Fibroblast of the conjunctiva (primary cell): ENCODE results near the gene HS3ST3B1.

Source experiments
- DNase-seq: peaks from one replicate; pipeline ENCODE4 v3.0.0-alpha.2; 2010; ENCODE audit warnings: low read depth

The HS3ST3B1 gene

DNA sequence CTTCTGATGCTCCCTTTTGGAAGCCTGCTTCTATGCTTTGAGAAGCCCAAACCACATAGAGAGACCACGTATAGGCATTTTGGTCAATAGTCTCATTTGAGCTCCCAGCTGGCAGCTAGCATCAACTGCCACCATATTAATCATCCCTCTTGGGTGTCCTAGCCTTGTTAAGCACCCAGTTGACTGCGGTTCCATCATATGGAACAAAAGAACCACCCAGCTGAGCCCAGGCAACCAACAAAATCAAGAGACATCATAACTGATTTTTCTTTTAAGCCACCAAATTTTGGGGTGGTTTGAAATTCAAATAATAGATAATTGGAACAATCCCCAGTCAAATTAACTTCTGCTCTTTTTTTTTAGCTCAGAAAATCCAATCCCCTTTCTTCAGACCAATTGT is 53.9 kb downstream of the HS3ST3B1 start:
- DNase-seq, result no peak

DNA sequence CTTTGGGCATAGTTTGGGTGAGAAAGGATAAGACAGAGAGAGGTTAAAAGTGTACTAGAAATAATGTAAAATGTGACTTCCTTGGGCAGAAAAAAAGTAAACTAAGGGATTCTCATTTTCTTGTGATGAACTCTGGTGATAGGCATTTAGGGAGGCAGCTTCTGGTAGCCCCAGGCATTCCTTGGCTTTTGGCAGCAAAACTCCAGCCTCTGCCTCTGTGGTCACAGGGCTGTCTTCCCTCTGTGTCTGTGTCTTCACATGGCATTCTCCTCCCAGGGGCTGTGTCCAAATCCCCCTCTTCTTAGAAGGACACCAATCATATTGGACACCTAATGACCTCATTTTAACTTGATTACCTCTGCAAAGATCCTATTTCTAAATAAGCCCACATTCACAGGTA is 54.7 kb downstream of the HS3ST3B1 start:
- DNase-seq, result no peak

DNA sequence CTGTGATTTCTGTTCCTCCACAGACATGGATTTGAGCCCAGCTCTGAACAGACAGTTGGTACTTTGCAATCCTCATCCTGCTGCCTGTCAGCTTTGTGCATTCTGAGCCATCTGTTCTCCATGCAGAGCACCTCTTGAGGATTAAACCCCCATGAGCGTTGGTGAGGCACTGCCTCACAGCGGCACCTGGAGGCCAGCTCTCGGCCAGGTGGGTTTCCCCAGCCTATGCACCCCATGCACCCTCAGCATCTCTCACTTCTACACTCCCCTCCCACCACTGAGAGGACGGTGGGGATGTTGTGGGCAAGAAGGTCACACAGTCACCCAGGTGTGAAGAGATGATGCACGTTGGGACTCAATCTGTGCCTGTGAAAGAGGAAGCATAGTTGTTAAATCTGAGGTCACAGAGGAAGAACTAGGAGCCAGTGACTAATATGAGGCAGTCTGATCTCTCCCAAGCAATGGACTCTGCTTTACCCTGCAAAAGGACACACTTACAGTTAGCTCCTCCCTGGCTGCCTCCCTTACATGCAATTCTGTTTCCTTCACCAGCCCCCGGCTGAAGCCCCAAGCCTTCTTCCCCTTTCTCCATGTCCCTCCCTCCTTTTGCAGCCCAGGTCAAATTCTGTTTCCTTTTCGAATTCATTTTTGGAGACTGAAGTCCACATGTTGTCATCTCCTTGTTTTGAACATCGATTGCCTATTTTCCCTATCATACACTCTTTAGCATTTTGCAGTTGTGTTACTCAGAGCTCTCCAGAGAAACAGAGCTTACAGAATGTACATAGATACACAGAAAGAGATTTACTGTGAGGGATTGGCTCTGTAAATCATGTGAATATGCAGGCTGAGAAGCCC is 58.5 kb downstream of the HS3ST3B1 start:
- DNase-seq, result no peak

DNA sequence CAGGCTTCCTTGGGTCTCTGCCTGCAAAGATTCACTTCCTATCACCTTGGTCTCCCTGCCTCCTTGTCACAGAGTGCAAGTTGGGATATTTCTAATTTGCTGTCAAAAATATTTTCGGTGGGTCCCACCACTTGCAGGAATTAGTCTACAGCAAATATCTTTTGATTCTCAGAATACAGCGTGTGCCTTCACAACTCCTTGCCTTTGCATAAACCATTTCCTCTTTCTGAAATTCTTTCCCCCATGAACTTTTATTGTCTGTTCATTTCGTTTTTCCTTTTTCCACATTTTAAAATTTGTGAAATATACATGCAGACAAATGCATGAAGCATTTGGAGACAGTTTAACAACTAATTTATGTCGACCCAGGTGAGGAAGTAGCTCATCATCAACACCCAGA is 60.0 kb downstream of the HS3ST3B1 start:
- no peak for DNase-seq

DNA sequence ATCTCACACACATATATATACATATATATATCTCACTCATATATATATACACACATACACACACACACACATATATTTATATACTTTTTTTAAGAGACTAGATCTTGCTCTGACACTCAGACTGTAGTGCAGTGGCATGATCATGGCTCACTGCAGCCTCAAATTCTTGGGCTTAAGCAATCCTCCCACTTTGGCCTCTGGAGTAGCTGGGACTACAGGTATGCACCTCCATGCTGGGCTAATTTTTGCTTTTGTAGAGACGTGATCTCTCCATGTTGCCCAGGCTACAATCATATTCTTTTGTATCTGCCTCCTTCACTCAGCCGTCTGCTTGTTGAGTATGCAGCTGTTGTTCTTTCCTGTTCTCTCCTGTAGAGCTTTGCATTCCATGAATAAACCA is 60.6 kb downstream of the HS3ST3B1 start:
- no peak for DNase-seq

DNA sequence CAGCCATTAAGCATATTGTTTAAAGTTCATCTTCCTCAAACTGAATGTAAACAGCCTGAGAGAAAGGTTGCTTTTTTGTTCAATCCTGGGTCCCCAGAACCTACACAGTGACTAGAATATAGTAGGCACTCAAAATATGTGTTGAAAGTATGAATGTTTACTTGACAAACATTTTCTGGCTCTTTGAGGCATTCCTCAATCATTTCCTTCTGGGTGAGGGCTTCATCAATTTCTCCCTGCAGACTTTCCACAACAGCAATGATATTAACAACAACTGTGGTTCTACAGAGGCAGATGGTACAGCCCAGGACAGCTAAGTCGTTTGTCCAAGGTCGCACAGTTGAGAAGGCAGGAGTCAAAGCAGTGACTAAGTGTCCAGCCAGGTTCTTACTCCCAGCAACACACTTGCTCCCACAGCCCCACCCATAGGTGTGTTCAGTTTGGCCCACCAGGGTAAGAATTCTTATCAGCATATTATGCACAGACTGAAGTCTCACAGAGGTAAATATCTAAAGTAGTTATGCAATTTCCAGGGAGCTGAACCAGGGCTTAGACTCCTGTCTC is 61.1 kb downstream of the HS3ST3B1 start:
- no peak for DNase-seq

DNA sequence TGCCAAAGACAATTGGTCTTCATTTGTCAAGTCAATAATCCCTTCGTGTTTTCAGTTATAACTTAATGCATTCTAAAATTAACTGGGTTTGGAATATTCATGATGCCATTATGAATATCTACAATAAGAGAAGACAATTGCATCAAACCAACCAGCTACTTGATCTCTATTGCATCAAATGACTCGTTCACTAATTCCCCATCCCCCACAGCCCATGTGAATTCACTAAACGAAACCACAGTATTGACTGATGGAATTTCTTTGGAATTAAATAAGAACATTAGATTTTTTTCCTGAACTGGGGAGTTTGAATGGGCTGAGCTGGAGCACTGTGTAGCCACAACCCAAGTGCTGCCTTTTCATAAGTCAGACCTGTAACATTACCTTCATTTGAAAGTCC is 65.3 kb downstream of the HS3ST3B1 start:
- no peak for DNase-seq

DNA sequence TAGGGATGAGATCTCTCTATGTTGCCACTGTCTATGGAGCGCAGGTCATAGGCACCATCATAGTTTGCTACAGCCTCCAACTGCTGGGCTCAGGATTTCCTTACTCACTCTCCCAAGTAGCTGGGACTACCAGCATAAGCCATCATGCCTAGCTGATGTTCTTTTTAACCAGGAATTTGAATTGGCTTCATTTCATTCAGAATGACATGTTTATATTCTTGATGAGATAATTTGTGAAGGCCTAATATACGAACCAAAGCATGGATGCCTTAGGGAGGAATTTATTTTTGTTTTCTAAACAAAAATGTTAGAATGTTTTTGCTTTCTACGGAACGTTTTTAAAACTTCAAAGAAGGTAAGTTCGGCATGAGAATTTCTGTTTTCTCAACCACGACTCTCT is 71.6 kb downstream of the HS3ST3B1 start:
- no peak for DNase-seq

DNA sequence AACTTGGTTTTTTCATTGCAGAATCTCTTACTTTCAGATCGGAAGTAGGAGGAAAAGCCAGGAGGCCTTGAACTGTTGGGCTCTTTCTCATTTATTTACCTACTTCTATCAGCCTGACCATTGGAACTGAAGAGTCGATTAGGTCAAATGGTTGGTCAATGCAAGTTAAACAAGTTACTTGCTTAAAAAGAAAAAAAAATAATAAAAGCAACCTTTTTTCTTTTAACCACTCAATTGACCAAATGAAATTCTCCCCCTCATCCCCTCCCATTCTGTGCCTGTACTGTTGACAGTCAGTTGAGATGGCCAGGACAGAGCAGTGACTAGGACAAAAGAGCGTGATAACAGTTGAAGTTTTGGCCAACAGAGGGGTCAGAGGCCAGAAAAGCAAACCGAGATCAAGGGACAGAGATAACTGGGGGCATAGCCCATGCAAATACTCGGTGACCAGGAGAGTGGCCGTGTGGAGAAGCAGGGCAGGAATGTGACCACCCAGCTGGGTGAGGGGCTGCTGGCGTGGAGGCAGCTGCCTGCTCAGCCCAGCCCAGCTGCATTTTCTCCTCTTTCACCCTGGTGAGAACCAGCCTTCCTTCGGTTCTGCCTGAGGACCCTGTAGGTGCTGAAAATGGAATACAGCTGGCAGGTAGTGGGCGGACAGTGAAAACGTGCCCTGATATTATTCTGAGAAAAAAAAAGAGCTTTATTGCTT is 72.2 kb downstream of the HS3ST3B1 start:
- no peak for DNase-seq

DNA sequence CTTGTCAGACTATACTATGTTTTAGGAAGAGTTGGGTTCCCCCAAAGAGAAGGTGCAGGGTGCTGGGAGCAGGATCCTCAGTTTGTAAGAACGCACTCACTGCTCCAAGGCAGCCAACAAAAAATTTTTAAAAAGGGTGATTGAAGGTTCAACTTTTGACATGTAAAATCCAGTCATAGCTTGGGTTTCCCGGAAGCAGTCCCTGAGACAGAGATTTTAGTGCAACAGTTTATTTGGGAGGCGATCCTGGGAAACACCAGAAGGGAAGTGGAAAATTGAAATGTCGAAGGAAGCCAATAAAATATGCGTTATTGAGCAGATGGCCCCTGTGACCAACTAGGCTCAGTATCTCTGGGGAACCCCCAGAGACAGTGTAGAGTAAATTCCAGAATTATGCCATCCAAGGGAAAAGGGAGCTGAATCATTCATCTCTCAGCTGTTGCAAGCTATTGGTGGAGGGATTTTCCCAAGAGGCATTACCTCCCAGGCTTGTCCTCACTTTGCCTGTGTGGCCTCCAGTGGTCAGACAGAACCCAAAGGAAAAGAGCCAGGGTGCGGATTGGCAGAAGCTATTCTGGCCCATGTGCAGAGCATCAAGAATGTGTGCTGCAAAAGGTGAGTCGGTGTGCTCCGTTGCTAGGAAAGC is 72.9 kb downstream of the HS3ST3B1 start:
- no peak for DNase-seq

DNA sequence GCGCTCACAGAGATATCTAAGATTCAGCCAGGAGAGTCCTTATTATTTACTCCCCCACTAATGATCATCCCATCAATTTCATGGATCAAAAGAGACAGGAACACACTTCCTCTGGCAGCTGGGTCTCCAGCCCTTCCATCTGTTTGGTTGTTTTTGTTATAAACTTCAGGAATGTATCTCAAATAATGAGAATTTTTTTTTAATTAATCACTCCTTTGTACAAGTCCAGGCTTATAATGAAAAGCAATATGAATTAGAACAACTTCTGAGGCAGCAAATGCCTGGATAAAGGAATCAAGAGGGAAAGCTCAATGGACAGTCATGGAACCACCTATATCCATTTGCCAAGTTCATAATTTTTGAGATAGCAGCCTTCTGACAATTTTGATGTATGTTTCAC is 73.4 kb downstream of the HS3ST3B1 start:
- no peak for DNase-seq

DNA sequence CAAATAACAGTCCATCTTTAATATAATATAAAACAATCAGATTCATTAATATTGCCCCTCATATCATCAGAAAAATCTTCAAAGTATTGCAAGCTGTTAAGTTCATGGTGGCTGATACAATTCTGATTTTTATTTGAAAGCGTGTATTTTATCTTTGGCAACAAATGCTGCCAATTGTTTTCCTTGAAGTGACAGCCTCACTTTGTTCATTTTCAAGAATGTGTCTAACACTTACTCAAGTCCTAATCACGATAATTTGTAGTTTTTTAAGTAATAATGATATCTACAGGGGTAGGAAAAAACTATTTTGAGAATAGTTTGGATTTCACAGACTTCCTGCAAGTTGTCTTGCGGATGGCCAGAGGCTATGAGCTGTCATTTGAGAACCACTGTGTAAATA is 75.8 kb downstream of the HS3ST3B1 start:
- no peak for DNase-seq

DNA sequence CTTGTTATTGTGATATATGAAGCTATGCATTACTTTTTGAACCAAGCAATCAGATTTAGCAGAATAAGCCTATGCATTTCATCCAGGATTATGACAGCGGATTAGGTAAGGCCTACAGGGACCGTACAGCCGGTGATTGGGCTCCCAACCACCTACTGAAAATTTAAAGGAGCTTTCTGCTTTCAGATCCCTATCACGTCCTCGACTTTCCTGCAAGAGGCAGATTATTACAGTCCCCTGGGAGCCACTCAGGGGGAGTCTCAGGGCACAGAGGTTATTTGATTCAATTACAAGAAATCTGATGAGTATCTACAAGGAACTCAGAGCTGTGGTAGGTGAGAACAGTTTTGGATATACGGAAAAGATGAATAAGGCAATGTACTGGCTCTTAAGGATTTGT is 80.7 kb downstream of the HS3ST3B1 start:
- no peak for DNase-seq

DNA sequence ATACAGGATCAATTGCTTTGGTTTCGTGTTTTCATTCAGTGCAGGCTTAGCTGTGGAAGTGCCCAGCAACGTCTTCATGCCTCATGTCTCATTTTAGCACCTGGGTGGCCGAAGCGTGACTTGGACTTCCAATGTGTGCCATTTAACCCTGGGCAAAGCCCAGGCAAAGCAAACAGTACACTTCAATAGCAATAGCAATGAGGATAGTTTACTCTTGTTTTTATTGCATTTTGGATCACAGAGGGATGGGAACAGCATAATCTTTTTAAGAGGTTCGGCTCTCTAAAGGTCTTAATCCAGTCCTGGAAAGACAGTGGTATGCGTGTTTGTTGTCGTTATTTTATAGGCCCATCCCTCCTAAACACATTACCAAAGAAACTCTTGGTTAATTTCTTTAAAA is 86.2 kb downstream of the HS3ST3B1 start:
- no peak for DNase-seq

DNA sequence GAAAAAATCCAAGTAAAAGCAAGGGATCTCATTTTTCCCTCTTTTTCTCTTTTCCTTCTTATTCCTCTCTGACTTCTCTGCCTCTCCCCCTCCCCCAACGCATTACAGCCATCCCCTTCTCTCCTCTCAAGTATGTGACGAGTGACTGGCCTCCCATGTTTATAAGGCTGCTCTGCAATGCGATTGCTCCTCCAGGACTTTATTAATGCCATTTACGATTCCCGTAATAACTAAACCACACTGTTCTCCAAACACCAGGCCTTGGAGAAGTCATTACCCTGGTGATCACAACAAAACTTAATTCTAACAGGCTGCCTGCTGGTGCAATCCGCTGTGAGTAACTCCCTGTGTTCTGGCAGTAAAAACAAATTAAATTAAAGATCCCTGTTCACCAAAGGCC is 88.8 kb downstream of the HS3ST3B1 start:
- no peak for DNase-seq

DNA sequence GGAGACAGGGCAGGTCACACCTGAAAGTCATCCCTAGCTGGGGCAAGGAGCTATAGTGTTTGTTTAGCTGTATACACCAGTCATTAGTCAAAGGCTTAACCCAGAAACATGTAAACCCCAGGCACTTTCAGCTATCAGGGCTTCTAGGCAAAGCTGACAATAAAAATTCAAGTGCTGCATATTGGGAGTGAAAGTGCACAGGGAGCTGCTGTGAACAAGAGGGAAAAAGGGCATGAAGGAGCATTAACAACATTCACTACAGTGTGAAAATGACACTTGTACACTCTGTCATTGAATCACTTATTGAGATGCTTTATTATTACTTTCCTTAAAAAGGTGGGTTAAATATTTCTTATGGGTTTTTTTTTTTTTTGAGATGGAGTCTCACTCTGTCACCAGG is 92.8 kb downstream of the HS3ST3B1 start:
- no peak for DNase-seq

DNA sequence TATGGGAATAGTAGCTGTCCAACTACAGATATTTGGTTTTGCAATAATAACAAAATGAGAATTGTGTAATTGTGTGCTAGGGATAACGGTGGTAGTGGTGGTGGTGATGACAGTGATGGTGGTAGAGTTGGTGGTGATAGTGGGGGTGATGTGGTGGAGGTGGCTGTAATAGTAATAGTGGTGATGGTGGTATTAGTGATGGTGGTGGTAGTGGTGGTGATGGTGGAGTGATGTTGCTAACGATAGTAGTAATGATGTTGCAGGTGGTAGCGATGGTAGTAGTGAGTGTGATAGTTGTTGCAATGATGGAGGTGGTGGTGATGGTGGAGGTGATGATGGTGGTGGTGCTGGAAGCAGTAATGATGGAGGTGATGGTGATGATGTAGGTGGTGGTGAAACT is 94.4 kb downstream of the HS3ST3B1 start:
- DNase-seq, result no peak

DNA sequence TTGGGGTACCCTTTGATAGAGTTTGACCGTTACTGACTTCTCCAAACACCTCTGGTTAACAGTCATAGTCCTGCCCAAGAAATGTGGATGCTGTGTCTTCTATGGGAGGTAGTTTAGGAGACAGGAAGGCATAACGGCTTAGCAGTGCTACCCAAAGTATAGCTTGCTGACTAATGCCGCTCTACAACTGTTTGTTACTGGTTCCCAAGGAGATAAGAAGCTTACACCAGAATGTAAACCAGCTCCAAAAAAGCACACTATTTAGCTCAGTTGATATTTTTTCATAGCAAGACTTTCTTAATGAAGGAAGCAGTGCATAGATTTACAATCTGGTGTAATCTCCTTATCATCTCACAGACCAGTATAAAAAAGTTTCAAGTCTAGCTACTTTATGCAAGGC is 95.7 kb downstream of the HS3ST3B1 start:
- DNase-seq, result peak; percentile 0

DNA sequence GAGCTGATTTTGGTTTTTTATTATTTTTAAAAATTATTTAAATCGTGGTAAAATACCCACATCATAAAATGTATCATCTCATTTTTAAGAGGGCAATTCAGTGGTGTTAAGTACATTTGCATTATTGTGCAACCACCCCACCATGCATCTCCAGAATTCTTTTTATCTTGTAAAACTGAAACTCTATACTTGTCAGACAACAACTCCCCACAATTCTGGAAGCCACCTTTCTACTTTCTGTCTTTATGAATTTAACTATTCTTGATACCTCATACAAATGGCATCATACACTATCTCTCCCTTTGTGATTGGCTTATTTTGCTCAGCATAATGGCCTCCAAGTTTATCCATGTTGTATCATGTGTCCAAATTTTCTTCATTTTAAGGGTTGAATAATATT is 97.9 kb downstream of the HS3ST3B1 start:
- DNase-seq, result no peak
